Measurements from ENCODE around the gene KLRF1.

The KLRF1 gene

GRCh38 chr12:9820281-9820930 lies 6.9 kb upstream of the KLRF1 start:
- no peak overlapping the region for H3K4me3 ChIP-seq (ENCODE audit: control insufficient read depth, low read depth, low read length)
- no peak for DNase-seq (ENCODE audit: low read depth)
- no peak for TF ChIP-seq CTCF (IDR thresholded peaks at IDR 0.05; ENCODE audit: control insufficient read depth, insufficient read depth, low read depth, low read length, missing control alignments)

GRCh38 chr12:9829483-9829882 lies 2.2 kb downstream of the KLRF1 start:
- no peak for DNase-seq (ENCODE audit: low read depth)
- no peak for TF ChIP-seq CTCF (IDR thresholded peaks at IDR 0.05; ENCODE audit: control insufficient read depth, insufficient read depth, low read depth, low read length, missing control alignments)
- no peak overlapping the region for H3K4me3 ChIP-seq (ENCODE audit: control insufficient read depth, low read depth, low read length)

- TF ChIP-seq CTCF (IDR thresholded peaks at IDR 0.05; ENCODE audit: control insufficient read depth, insufficient read depth, low read depth, low read length, missing control alignments): no peak
- H3K4me3 ChIP-seq (ENCODE audit: control insufficient read depth, low read depth, low read length): no peak overlapping the region
- DNase-seq (ENCODE audit: low read depth): no peak
These were observed 2.7 kb downstream of the KLRF1 start for GRCh38 chr12:9829982-9830381.

GRCh38 chr12:9831720-9832119 lies 4.4 kb downstream of the KLRF1 start:
- TF ChIP-seq CTCF (IDR thresholded peaks at IDR 0.05; ENCODE audit: control insufficient read depth, insufficient read depth, low read depth, low read length, missing control alignments): no peak
- H3K4me3 ChIP-seq (ENCODE audit: control insufficient read depth, low read depth, low read length): no peak overlapping the region
- no peak for DNase-seq (ENCODE audit: low read depth)

GRCh38 chr12:9843407-9843806 lies 16.1 kb downstream of the KLRF1 start:
- TF ChIP-seq CTCF (IDR thresholded peaks at IDR 0.05; ENCODE audit: control insufficient read depth, insufficient read depth, low read depth, low read length, missing control alignments): no peak
- H3K4me3 ChIP-seq (ENCODE audit: control insufficient read depth, low read depth, low read length): no peak overlapping the region
- no peak for DNase-seq (ENCODE audit: low read depth)

- no peak for TF ChIP-seq CTCF (IDR thresholded peaks at IDR 0.05; ENCODE audit: control insufficient read depth, insufficient read depth, low read depth, low read length, missing control alignments)
- no peak for DNase-seq (ENCODE audit: low read depth)
- H3K4me3 ChIP-seq (ENCODE audit: control insufficient read depth, low read depth, low read length): no peak overlapping the region
These were observed 21.6 kb downstream of the KLRF1 start for GRCh38 chr12:9848899-9849298.

GRCh38 chr12:9851050-9851449 lies 23.8 kb downstream of the KLRF1 start:
- no peak overlapping the region for H3K4me3 ChIP-seq (ENCODE audit: control insufficient read depth, low read depth, low read length)
- no peak for TF ChIP-seq CTCF (IDR thresholded peaks at IDR 0.05; ENCODE audit: control insufficient read depth, insufficient read depth, low read depth, low read length, missing control alignments)
- DNase-seq (ENCODE audit: low read depth): no peak
